Measurements from ENCODE around the gene RAB3IL1.

RAB3IL1 gene

DNA sequence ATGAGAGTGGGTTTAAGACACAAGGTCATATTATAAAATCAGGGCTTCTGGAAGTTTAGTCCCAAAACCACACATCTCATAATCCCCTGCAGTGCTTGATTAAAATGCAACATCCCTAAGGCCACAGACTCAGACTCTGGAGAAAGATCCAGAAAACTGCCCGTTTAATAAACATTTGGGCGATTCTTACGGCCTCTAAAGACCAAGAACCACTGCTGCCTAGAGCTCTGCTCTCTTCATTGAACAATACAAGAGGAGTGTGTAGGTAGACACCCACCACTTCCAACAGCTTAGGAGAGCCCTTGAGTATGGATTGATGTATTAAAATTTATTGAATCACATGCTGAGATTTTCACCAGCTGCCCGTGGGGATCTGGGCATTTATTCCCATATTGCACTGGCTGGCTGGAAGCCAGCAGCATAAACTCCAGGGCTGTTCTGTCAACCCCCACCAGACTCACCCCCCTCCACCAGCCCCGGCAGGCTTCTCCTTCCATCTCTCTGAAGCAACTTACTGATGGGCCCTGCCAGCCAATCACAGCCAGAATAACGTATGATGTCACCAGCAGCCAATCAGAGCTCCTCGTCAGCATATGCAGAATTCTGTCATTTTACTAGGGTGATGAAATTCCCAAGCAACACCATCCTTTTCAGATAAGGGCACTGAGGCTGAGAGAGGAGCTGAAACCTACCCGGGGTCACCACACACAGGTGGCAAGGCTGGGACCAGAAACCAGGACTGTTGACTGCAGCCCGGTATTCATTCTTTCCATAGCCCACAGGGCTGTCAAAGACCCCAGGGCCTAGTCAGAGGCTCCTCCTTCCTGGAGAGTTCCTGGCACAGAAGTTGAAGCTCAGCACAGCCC, 32.0 kb upstream of the RAB3IL1 start:
- Histone ChIP-seq H3K9me3 (ENCODE audit: control insufficient read depth, insufficient read depth, low read length) (no peaks in the 10 kb centered on the region), H3K9ac (ENCODE audit: low read depth, low read length) (no peak overlapping the region), H3K4me3 (ENCODE audit: low read depth, low read length) (no peak overlapping the region), H3K27me3 (ENCODE audit: control insufficient read depth, insufficient read depth, low read length) (peaks cover 3% of the 10 kb centered on the region), H3K36me3 (ENCODE audit: control insufficient read depth, insufficient read depth, low read length) (no peaks in the 10 kb centered on the region), H3K4me1 (ENCODE audit: control insufficient read depth, insufficient read depth, low read length) (no peaks in the 10 kb centered on the region)

DNA sequence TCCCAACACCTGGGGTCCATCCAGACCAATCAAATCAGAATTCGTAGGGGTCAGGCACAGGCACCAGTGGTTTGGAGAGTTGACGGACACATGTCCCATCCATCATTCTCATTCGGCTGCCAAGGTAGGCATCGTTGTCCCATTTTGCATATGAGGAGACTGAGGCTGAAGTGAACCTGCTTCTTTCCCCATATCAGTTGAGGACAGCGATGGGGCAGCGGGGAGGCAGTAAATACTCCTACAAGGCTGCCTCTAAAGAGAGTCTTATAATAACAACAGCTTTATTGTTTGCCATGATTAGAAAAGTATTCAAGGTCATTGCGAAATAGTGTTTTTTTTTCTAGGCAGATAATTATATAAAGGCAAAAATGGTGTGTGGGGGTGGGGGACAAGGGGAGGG, 31.1 kb upstream of the RAB3IL1 start:
- no peak overlapping the region for H3K4me3 ChIP-seq (ENCODE audit: low read depth, low read length)
- H3K9me3 ChIP-seq (ENCODE audit: control insufficient read depth, insufficient read depth, low read length) = no peaks in the 10 kb centered on the region
- no peak overlapping the region for H3K9ac ChIP-seq (ENCODE audit: low read depth, low read length)
- no peaks in the 10 kb centered on the region for H3K27me3 ChIP-seq (ENCODE audit: control insufficient read depth, insufficient read depth, low read length)
- H3K36me3 ChIP-seq (ENCODE audit: control insufficient read depth, insufficient read depth, low read length) = no peaks in the 10 kb centered on the region
- no peaks in the 10 kb centered on the region for H3K4me1 ChIP-seq (ENCODE audit: control insufficient read depth, insufficient read depth, low read length)

DNA sequence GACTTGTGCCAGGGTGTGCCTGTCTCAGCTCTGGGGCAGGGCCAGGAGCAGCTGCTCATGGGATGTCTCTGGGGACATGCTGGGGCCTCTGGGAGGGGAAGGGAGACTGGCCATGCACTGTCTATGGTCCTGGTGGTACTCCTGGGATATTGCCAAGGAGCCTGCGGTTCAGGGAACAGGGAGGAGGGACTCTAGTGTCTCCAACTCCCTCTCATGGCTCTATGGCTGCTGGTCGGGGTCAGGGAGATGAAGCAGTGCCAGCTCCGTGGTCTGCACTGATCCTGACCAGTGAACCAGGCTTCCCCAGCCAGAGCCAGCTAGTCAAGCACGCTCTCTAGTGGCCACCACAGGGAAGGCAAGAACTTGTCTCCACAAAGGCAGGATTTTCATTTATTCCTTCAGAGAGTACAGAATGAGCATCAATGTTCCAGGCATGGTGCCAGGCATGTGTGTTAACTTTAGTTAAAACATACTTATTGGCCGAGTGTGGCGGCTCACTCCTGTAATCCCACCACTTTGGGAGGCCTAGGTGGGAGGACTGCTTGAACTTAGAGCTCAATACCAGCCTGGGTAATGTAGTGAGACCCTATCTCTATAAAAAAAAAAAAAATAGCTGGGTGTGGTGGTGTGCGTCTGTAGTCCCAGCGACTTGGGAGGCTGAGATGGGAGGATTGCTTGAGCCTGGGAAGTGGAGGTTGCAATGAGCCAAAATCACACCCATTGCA, 30.3 kb upstream of the RAB3IL1 start:
- no peaks in the 10 kb centered on the region for H3K36me3 ChIP-seq (ENCODE audit: control insufficient read depth, insufficient read depth, low read length)
- no peak overlapping the region for H3K4me3 ChIP-seq (ENCODE audit: low read depth, low read length)
- no peaks in the 10 kb centered on the region for H3K9me3 ChIP-seq (ENCODE audit: control insufficient read depth, insufficient read depth, low read length)
- no peaks in the 10 kb centered on the region for H3K4me1 ChIP-seq (ENCODE audit: control insufficient read depth, insufficient read depth, low read length)
- no peaks in the 10 kb centered on the region for H3K27me3 ChIP-seq (ENCODE audit: control insufficient read depth, insufficient read depth, low read length)
- no peak overlapping the region for H3K9ac ChIP-seq (ENCODE audit: low read depth, low read length)

DNA sequence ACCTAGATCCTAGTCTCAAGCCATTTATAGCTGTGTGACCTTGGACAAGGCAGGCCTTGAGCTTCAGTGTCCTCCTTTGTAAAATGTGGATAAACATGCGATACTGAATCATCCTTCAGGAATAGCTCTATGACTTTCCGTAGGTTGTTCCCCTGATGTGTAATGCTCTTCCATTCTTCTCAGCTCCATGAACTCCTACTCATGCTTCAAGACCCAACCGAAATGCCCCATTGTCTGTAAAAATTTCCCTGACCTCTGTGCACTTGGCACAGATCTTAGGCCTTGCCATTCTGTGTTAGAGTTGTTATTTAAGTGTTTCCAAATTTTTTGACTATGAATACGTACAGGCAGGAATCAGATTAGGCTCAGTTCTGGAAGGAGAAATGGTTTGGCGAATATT, 29.5 kb upstream of the RAB3IL1 start:
- Histone ChIP-seq H3K9ac (ENCODE audit: low read depth, low read length) (no peak overlapping the region), H3K4me3 (ENCODE audit: low read depth, low read length) (no peak overlapping the region), H3K36me3 (ENCODE audit: control insufficient read depth, insufficient read depth, low read length) (no peaks in the 10 kb centered on the region), H3K27me3 (ENCODE audit: control insufficient read depth, insufficient read depth, low read length) (no peaks in the 10 kb centered on the region), H3K9me3 (ENCODE audit: control insufficient read depth, insufficient read depth, low read length) (no peaks in the 10 kb centered on the region), H3K4me1 (ENCODE audit: control insufficient read depth, insufficient read depth, low read length) (no peaks in the 10 kb centered on the region)

DNA sequence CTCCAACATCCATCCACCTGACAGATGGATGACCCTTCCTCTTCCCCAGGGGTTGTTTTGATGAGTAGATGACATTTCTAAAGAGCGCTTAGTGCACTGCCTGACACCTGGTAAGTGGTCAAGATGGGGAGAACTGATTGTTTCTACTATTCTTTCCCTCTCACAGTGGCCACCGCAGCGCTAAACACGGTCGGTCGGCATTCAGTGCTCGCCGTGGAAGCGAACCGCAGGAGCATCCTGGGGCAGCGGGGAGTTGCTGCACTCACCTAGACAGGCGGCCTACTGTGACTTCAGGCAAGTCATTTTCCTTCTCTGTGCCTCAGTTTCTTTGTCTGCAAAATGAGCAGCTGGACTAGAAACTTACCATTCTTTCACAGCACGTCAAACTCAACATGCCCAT, 27.8 kb upstream of the RAB3IL1 start:
- Histone ChIP-seq H3K4me3 (ENCODE audit: low read depth, low read length) (no peak overlapping the region), H3K36me3 (ENCODE audit: control insufficient read depth, insufficient read depth, low read length) (no peaks in the 10 kb centered on the region), H3K4me1 (ENCODE audit: control insufficient read depth, insufficient read depth, low read length) (no peaks in the 10 kb centered on the region), H3K9me3 (ENCODE audit: control insufficient read depth, insufficient read depth, low read length) (no peaks in the 10 kb centered on the region), H3K9ac (ENCODE audit: low read depth, low read length) (no peak overlapping the region), H3K27me3 (ENCODE audit: control insufficient read depth, insufficient read depth, low read length) (no peaks in the 10 kb centered on the region)

DNA sequence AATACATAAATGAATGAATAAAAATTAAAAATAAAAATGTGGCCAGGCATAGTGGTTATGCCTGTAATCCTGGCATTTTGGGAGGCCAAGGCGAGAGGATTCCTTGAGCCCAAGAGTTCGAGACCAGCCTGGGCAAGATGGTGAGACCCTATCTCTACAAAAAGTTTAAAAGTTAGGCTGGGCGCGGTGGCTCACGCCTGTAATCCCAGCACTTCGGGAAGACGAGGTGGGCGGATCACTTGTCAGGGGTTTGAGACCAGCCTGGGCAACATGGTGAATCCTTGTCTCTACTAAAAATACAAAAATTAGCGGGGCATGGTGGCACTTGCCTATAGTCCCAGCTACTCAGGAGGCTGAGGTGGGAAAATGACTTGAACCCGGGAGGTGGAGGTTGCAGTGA, 23.1 kb upstream of the RAB3IL1 start:
- no peaks in the 10 kb centered on the region for H3K36me3 ChIP-seq (ENCODE audit: control insufficient read depth, insufficient read depth, low read length)
- no peaks in the 10 kb centered on the region for H3K4me1 ChIP-seq (ENCODE audit: control insufficient read depth, insufficient read depth, low read length)
- H3K9ac ChIP-seq (ENCODE audit: low read depth, low read length) = no peak overlapping the region
- H3K4me3 ChIP-seq (ENCODE audit: low read depth, low read length) = no peak overlapping the region
- H3K27me3 ChIP-seq (ENCODE audit: control insufficient read depth, insufficient read depth, low read length) = no peaks in the 10 kb centered on the region
- H3K9me3 ChIP-seq (ENCODE audit: control insufficient read depth, insufficient read depth, low read length) = no peaks in the 10 kb centered on the region

DNA sequence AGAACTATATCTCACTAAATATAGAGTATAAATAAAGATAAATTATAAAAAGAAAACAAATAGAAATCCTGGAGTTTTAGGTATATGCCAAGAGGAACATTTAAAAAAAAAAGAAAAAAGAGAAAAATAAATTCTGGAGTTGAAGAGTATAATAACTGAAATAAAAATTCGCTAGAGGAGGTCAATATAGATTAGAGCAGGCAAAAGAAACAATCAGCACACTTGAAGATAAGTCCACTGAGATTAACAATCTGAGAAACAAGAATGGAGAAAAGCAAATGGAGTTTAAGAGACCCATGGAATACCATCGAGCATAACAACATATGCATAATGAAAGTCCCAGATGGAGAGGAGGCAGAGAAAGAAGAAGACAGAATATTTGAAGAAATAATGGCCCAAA, 18.5 kb upstream of the RAB3IL1 start:
- no peak overlapping the region for H3K4me3 ChIP-seq (ENCODE audit: low read depth, low read length)
- no peaks in the 10 kb centered on the region for H3K27me3 ChIP-seq (ENCODE audit: control insufficient read depth, insufficient read depth, low read length)
- H3K9me3 ChIP-seq (ENCODE audit: control insufficient read depth, insufficient read depth, low read length) = no peaks in the 10 kb centered on the region
- H3K36me3 ChIP-seq (ENCODE audit: control insufficient read depth, insufficient read depth, low read length) = no peaks in the 10 kb centered on the region
- H3K9ac ChIP-seq (ENCODE audit: low read depth, low read length) = no peak overlapping the region
- H3K4me1 ChIP-seq (ENCODE audit: control insufficient read depth, insufficient read depth, low read length) = no peaks in the 10 kb centered on the region

DNA sequence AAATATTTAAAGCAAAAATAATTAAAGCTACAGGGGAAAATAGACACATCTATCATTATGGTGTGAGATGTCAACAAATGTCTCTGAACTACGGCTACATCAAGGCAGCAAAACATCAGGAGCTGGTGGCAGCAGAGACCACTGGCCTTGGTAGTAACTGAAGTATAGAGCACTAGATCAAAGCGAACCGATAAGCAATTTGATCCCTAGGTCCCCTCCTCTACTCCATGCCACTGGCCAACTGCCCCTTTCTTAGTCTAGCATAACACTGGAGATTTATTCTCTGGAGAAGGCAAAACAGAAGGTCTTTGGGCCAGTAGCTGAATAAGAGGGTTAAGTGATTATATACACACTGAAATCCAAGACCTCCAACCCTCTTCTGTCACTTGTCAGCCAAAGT, 13.6 kb upstream of the RAB3IL1 start:
- Histone ChIP-seq H3K36me3 (ENCODE audit: control insufficient read depth, insufficient read depth, low read length) (no peaks in the 10 kb centered on the region), H3K27me3 (ENCODE audit: control insufficient read depth, insufficient read depth, low read length) (no peaks in the 10 kb centered on the region), H3K9ac (ENCODE audit: low read depth, low read length) (no peak overlapping the region), H3K9me3 (ENCODE audit: control insufficient read depth, insufficient read depth, low read length) (no peaks in the 10 kb centered on the region), H3K4me3 (ENCODE audit: low read depth, low read length) (no peak overlapping the region), H3K4me1 (ENCODE audit: control insufficient read depth, insufficient read depth, low read length) (no peaks in the 10 kb centered on the region)

DNA sequence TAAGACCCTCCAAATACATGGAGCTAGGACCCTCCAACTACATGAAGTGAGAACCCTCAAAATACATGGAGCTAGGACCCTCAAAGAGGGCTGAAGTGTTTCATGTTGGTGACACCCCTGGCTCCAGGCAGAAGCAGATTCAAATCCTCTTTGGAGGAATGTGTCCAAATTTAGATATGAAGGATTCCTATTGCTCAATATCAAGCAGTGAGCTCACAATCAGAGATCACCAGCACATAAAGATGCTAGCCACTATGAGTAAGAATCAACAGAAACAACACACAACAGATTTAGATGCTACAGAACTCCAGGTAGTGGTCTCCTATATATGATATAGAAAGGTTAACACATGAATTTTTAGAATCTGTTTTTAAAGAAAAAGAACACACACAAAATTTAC, 11.2 kb upstream of the RAB3IL1 start:
- Histone ChIP-seq H3K4me3 (ENCODE audit: low read depth, low read length) (no peak overlapping the region), H3K9me3 (ENCODE audit: control insufficient read depth, insufficient read depth, low read length) (no peaks in the 10 kb centered on the region)

DNA sequence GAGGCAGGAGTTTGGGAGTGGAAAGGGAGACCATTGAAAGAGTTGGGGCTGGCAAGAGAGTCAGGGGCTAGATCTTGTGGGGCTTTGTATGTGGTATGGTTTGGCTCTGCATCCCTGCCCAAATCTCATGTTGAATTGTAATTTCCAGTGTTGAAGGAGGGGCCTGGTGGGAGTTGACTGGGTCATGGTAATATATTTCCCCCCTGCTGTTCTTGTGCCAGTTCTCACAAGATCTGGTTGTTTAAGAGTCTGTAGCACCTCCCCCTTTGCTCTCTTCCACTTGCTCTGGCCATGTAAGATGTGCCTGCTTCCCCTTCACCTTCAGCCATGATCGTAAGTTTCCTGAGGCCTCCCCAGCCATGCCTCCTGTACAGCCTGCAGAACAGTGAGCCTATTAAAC, 10.1 kb upstream of the RAB3IL1 start:
- Histone ChIP-seq H3K4me3 (ENCODE audit: low read depth, low read length) (no peak overlapping the region), H3K9ac (ENCODE audit: low read depth, low read length) (no peak overlapping the region), H3K4me1 (ENCODE audit: control insufficient read depth, insufficient read depth, low read length) (peaks cover 8% of the 10 kb centered on the region), H3K27me3 (ENCODE audit: control insufficient read depth, insufficient read depth, low read length) (no peaks in the 10 kb centered on the region), H3K9me3 (ENCODE audit: control insufficient read depth, insufficient read depth, low read length) (no peaks in the 10 kb centered on the region), H3K36me3 (ENCODE audit: control insufficient read depth, insufficient read depth, low read length) (no peaks in the 10 kb centered on the region)

More for the DNA sequence above, 11.2 kb upstream of the RAB3IL1 start:
- Histone ChIP-seq H3K4me1 (ENCODE audit: control insufficient read depth, insufficient read depth, low read length) (peaks cover 2% of the 10 kb centered on the region), H3K36me3 (ENCODE audit: control insufficient read depth, insufficient read depth, low read length) (no peaks in the 10 kb centered on the region), H3K27me3 (ENCODE audit: control insufficient read depth, insufficient read depth, low read length) (no peaks in the 10 kb centered on the region), H3K9ac (ENCODE audit: low read depth, low read length) (no peak overlapping the region)

DNA sequence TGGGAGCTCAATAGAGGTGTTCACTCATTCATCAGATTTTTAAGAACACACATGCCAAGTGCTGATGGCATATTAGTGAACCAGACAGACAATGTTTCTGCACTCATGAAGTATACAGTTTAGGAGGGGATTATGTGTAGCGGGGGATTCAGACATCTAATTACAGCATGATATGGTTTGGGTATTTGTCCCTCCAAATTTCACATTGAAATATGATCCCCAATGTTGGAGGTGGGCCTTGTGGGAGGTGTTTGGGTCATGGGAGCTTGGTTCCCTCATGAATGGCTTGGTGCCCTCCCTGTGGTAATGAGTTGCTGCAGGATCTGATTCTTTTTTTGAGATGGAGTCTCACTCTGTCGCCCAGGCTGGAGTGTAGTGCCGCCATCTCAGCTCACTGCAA, 8.9 kb upstream of the RAB3IL1 start:
- H3K9ac ChIP-seq (ENCODE audit: low read depth, low read length) = no peak overlapping the region
- H3K36me3 ChIP-seq (ENCODE audit: control insufficient read depth, insufficient read depth, low read length) = no peaks in the 10 kb centered on the region
- H3K9me3 ChIP-seq (ENCODE audit: control insufficient read depth, insufficient read depth, low read length) = no peaks in the 10 kb centered on the region
- peaks cover 8% of the 10 kb centered on the region for H3K4me1 ChIP-seq (ENCODE audit: control insufficient read depth, insufficient read depth, low read length)
- H3K27me3 ChIP-seq (ENCODE audit: control insufficient read depth, insufficient read depth, low read length) = no peaks in the 10 kb centered on the region
- H3K4me3 ChIP-seq (ENCODE audit: low read depth, low read length) = no peak overlapping the region

DNA sequence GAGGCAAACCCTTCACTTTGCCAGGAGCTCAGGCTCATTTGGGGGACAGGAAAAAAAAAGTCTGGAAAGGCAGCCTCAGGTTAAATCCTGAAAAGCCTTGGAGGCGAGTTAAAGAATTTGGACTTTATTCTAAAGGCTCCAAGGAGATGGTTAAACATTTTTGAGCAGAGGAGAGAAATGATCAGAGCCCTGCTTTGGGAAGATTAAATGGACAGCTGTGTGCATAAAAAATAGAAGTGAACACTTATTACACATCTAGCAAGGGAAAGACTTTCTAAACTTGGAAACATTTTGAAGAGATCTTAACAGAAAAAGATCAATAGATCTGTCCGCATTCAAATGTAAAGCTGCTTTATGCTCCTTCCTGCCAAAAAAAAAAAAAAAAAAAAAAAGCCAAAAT, 8.4 kb upstream of the RAB3IL1 start:
- Histone ChIP-seq H3K27me3 (ENCODE audit: control insufficient read depth, insufficient read depth, low read length) (no peaks in the 10 kb centered on the region), H3K9me3 (ENCODE audit: control insufficient read depth, insufficient read depth, low read length) (no peaks in the 10 kb centered on the region), H3K36me3 (ENCODE audit: control insufficient read depth, insufficient read depth, low read length) (no peaks in the 10 kb centered on the region), H3K4me3 (ENCODE audit: low read depth, low read length) (no peak overlapping the region), H3K9ac (ENCODE audit: low read depth, low read length) (no peak overlapping the region), H3K4me1 (ENCODE audit: control insufficient read depth, insufficient read depth, low read length) (peaks cover 8% of the 10 kb centered on the region)

Measured in iPS-15b (cell line).